ENCODE measurements around the gene SCYGR1.
"Not testable (repeated sequence)": the region's sequence is repeated elsewhere in the genome, so short reads cannot be mapped to it uniquely, and the experiment has no call there.

SCYGR1 gene

DNA sequence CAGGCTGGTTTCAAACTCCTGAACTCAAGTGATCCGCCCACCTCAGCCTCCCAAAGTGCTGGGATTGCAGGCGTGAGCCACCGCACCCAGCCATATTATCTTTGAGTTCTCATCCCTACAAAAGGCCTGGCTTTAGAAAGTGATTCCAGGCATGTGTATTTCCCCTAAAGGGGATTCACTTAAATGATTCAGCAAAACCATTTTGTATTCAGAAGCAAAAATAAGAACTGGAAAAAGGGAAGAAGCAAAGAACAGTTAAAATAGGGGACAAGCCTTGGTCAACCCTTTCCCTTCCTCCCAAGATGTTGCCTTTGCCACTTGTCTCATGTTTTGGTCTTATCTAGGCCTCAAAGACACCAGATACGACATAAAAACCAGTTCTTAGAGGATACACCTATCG is 19.2 kb downstream of the SCYGR1 start:
- no peak for DNase-seq

DNA sequence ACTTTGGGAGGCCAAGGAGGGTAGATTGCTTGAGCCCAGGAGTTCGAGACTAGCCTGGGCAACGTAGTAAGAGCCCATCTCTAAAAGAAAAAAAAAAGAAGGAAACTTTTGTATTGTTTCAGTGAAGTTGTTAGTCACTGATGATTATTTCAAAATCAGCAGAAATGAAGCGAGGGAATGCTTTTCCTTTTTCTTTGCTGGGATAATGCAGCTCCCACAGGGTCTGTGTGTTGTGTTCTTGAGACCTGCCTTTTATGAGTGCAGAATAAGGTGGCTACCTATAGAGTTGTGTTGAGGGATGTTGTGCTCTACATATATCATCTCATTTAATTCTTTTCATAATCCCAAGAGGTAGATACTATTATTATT is 20.3 kb downstream of the SCYGR1 start:
- no peak for DNase-seq

DNA sequence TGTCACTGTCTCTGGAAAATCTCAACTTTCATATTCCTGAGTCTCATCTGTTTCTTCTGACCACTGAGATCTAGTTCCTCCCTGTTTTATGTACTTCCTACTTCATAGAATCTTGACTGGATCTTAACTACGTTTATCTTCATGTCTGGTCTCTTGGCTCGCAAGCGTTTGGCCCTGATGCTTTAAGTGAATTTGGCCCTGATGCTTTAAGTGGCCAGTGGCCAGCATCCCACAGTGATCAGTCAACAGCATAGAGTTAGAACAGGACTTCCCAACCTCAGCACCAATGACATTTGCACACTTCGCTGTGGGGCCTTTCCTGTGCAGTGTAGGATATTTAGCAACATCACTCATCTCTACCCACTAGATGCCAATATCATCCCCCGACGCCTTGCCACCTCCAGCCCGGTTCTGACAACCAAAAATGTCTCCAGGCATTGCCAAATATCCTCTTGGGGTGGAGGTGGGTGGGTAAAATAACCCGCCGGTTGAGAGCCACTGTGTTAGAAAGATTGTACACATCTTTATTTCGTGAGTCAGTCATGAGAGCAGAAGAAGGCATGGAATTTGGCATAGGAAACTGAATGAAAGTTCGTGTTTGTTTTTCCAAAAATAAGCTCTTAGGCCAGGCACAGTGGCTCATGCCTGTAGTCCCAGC is 20.9 kb downstream of the SCYGR1 start:
- DNase-seq: no peak

DNA sequence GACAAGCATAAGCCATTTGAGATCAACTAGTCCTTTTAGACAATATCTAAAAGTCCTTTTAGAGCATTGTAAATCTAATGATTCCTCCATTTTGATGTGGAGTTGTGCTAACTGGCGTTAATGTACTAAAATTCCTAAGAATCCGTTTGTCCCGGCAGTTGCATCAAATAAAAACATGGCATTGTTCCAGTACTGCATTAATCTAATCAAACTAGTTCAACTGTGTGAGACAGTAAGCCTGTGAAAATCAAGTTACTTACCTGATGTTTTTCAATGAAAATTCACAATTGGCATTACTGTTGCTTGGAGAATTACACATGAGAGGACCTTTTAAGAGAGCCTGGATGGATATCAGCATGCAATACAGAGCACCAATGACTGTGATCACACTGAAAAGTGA is 21.9 kb downstream of the SCYGR1 start:
- DNase-seq: no peak

DNA sequence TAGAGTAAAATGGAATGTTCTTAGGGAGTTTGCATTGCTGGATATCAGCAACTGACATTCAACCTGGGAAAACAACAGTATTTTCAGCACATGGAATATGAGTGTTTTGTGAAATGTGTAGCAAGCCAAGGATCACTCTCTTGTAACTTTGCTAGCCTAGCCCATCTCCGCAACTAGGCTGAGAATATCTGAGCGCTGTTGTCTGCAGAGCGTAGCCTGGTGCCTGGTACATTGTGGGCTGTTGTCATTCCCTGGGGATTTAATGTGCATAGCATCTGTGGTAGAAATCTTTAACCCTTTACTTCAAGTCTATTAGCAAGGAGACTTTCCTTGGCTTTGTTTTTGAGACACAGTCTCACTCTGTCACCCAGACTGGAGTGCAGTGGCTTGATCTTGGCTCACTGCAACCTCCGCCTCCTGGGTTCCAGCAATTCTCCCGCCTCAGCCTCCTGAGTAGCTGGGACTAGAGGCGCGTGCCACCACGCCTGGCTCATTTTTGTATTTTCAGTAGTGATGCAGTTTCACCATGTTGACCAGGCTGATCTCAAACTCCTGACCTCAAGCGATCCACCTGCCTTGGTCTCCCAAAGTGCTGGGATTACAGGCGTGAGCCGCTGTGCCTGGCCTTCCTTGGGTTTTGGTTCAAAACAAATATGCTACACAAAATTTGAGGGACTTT is 23.0 kb downstream of the SCYGR1 start:
- not testable (repeated sequence) for DNase-seq

DNA sequence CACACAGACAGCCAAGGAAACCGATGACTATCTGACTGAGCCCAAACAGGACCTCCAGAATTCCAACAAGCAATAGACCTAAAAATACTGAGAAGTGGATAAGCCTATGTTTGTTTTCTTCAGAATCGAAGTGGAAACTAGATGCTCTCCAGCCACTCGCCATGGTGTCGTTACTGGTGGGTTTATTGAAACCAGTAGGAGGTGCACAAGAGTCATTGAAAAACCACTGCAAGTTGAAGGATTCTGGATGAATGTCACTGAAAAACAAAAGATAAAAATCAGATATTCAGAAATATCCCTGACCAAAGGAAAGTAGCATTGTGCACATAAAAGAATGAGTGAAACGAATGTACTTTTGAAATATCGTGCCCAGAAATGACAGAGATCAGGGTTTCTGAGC is 24.0 kb downstream of the SCYGR1 start:
- no peak for DNase-seq

DNA sequence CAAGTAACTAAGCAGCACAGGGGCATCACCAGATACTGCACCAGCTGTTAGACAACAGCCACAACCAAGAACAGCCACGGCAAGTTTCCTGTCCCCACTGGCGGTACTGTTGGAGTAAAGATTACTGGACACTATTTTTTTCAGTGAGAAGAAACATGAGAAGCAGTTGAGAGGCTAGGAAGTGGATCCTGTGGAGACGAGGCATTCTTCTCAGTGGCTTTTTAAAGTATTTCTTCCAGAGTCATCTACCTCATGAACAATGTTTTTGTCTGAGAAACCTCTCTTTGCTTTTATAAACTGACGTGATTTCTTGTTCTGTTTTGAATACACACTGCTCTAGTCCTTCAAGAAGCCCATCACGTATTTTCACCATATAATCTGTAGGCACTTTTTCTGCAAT is 27.4 kb downstream of the SCYGR1 start:
- DNase-seq: no peak

DNA sequence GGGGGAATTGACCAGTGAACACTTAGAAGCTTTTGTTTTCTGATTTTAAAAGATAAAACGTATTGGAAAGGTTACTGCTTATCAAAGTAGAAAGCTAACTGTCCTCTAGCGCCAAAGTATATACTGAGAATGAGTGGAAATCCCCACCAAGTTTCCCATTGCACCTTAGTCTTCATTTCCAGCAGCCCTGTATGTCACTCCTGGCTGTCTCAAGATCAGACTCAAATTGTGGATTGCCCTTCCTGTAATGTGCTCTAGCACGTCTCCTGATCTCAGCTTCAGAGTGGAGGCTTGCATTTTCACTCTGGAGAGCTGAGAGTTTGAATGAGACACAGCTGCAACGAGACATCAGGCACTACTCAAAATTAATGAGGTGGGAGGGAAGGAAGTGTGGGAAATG is 36.1 kb downstream of the SCYGR1 start:
- DNase-seq: peak in 1 of 2 experiments; percentile 9

DNA sequence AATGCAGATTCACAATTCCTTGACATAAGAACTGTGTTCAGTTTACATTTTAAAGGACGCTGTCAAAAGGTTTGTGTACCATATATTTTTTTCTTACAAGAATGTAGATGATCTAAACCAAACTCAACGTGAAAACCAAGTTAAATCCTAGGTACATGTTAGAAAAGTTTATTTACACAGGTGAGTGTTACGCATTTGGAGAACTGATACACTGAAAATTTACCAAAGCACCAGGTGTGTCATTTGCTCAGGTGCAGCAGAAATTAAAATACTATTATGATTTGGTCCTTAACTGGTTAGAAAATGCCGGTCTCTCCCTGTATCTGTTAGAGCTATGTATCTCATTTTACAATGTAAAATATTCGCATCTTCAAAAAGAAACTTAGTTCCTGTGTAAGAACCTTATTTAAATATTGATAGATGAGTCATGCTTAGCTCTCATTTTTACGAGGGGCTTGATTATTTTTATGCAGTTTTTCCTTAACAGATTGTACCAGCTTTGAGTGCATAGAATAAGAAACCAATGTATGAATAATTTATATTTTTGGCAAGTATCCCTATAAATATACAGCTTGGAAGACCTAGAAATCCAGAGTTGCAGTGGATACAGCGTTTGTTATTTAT is 37.6 kb downstream of the SCYGR1 start:
- DNase-seq: no peak

DNA sequence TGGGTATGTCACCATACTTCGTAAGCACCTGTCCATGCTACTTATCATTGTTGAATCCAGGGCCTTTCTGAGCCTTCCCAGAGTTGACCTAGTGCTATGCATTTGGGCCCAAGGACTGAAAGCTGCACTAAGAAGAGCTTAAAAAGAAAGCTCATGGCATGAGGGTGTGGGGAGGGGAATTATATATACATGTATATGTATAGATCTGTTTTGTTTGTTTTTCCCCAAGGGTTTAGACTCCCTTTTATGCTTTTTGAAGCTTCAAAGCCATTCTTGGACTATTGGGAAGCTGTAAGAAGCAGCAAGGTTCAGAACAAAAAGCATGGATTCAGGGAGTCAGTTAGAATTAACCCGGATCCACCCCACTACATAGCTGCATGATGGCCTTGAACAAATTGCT is 39.4 kb downstream of the SCYGR1 start:
- DNase-seq: no peak

DNA sequence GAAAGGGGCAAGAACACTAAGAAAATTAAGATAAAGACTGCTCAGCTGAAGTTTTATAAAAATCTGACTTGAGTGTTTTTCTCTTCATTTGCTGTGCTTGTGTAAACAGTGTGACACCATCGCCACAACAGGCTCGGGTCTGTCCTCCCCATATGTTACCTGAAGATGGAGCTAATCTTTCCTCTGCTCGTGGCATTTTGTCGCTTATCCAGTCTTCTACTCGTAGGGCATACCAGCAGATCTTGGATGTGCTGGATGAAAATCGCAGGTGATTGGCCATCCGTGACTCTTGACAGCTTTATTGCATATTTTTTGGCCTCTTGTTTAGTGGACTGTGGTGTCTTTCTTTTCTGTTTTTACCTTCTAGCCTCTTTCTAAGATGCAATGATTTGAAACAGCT is 40.6 kb downstream of the SCYGR1 start:
- no peak for DNase-seq

DNA sequence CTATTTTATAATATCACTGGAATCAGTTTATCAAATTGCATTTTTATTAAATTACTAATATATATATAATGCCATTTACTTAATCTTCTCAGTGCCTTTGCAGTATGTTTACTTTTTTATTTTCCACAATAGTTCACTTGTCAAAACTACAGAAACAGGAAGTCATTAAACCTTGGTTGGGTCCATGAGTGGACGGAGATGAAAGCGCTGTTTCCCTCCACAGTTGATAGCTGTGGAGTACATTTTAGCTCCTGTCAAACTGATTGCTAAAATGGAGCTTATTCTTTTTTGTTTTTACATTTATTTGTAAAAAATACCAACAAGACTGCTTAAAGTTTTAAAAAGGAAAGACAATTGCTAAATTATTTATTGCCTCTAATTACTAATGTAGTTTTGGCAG is 43.5 kb downstream of the SCYGR1 start:
- DNase-seq: no peak

DNA sequence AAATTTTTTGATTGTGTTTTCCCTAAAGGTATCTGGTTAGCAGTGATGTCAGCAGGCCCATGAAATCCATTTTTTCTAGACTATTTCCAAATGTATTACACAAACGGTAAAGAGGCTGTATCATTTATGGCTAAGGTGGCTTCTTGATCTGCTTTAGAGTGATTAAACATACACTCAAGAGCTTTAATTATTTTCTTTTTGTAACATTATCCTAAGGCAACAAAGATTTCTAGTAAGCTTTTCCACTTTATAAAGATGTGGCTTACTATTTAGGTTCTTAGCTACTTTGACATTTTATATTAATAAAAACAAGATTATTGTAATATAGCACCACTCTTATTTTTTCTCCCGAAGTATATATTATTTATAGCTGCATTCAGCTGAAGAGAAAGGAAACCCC is 46.2 kb downstream of the SCYGR1 start:
- DNase-seq: no peak

DNA sequence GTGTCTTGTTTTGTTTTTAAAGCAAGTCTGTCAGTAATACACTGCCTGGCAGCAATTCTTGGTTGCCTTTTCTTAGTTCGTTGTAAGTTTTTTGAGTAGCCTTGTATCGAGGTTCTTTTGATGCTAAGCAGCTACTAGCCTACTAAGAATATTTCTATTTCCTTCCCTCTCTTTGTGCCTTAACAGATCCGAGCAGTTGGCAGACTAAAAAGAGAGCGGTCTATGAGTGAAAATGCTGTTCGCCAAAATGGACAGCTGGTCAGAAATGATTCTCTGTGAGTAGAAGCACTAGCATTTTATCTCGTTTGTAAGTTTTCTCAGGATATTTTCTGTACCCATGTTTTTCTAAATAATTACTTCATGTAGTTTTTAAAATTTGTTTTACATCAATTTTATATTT is 47.6 kb downstream of the SCYGR1 start:
- DNase-seq: no peak

DNA sequence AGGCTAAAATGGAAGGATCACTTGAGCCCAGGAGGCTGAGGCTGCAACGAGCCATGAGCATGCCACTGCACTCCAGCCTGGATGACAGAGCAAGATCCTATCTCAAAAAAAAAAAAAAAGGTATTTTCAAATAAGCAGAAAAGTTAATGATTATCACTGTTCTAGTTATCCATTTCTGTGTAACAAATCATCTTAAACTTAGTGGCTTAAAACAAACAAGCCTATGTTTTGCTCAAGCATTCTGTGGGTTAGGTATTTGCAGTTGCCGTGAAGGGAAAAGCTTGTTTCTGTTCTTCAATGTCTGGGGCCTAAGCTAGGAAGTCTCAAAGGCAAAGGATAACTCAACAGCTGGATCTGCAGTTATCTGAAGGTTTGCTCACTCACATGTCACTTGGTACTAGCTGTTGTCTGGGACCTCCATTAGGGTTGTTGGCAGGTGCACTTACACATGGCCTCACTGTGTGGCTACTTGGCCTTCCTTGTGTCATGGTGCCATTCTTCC is 48.6 kb downstream of the SCYGR1 start:
- DNase-seq: no peak

Measured in activated CD4-positive, alpha-beta T cell treated with anti-CD3 and anti-CD28 coated beads, Interleukin-2, amount 50 U/mL, for 48 hours (primary cell).